ENCODE measurements around the gene SLC25A36. TPM values are rescaled to one million over a fixed set of nuclear protein-coding genes. Genes with fewer than 3 reads are reported as not detected.

The SLC25A36 gene
- total and polyA plus RNA-seq, 2 experiments from 2014 or later = 45.1 to 61.5 TPM

DNA sequence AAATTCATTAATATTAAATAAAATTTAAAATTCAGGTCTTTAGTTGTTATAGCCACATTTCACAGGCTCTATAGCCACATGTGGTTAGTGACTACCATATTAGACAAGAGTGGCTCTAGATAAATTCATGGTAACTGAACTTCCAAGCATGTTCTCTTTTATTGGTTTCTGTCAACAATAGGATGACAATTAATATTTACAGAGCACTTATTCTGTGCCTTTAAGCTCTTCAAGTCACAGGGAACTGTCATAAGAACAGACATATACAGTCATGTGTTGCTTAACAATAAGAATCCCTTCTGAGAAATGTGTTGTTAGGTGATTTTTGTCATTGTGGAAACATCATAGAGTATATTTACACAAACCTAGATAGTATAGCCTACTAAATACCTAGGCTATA is 38.8 kb upstream of the SLC25A36 start:
- Histone ChIP-seq H2AFZ (no peak overlapping the region), H3K27ac (no peak overlapping the region)
- TF ChIP-seq EZH2 (IDR thresholded peaks at IDR 0.05; ENCODE audit: insufficient read depth, poor library complexity, severe bottlenecking) (no peak), EZH2phosphoT487 (IDR thresholded peaks at IDR 0.05; ENCODE audit: insufficient read depth, low read depth) (no peak)

DNA sequence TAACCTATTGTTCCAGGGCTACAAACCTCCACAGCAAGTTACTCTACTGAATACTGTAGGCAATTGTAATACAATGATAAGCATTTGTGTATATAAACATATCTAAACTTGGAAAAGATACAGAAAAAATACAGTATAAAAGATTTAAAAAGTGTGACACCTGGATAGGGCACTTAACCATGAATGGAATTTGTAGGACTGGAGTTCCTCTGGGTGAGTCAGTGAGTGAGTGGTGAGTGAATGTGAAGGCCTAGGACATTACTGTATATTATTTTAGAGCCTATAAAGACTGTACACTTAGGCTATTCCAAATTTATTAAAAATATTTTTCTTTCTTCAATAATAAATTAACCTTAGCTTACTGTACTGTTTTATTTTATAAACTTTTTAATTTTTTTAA is 38.4 kb upstream of the SLC25A36 start:
- Histone ChIP-seq H3K36me3 (ENCODE audit: low read depth) (no peaks in the 10 kb centered on the region), H3K27me3 (replicated peaks; ENCODE audit: insufficient read depth) (0 out of 2 replicates have a peak, but pooled peaks cover 5% of the 10 kb centered on the region), H3K9me2 (ENCODE audit: insufficient read depth) (no peaks in the 10 kb centered on the region), H3K9me3 (ENCODE audit: low read depth) (no peaks in the 10 kb centered on the region), H3F3A (ENCODE audit: insufficient read depth) (0 out of 2 replicates have a peak, but pooled peaks cover 9% of the 10 kb centered on the region), H3K4me1 (ENCODE audit: insufficient read depth) (peaks cover 6% of the 10 kb centered on the region), H3K4me2 (ENCODE audit: unreplicated experiment) (no peak overlapping the region), H3K27ac (no peak overlapping the region), H3K4me3 (no peak overlapping the region), H3K79me2 (ENCODE audit: insufficient read depth) (no peaks in the 10 kb centered on the region), H2AFZ (no peak overlapping the region), H4K20me1 (ENCODE audit: insufficient read depth) (no peaks in the 10 kb centered on the region), H3K9ac (no peak overlapping the region)
- DNase-seq = peak; percentile 24
- in situ Hi-C loops (cut with MboI) = no loop called here
- no peak for TF ChIP-seq EZH2 (IDR thresholded peaks at IDR 0.05; ENCODE audit: insufficient read depth, poor library complexity, severe bottlenecking)
- TF ChIP-seq EZH2phosphoT487 (IDR thresholded peaks at IDR 0.05; ENCODE audit: insufficient read depth, low read depth) = no peak

More for the DNA sequence above, 38.8 kb upstream of the SLC25A36 start:
- H3F3A ChIP-seq (ENCODE audit: insufficient read depth) = 0 out of 2 replicates have a peak, but pooled peaks cover 9% of the 10 kb centered on the region
- no peak overlapping the region for H3K4me3 ChIP-seq
- H3K36me3 ChIP-seq (ENCODE audit: low read depth) = no peaks in the 10 kb centered on the region
- H4K20me1 ChIP-seq (ENCODE audit: insufficient read depth) = no peaks in the 10 kb centered on the region
- H3K9me3 ChIP-seq (ENCODE audit: low read depth) = no peaks in the 10 kb centered on the region
- H3K9me2 ChIP-seq (ENCODE audit: insufficient read depth) = no peaks in the 10 kb centered on the region
- peaks cover 6% of the 10 kb centered on the region for H3K4me1 ChIP-seq (ENCODE audit: insufficient read depth)
- in situ Hi-C loops (cut with MboI) = no loop called here
- no peak for DNase-seq
- H3K4me2 ChIP-seq (ENCODE audit: unreplicated experiment) = no peak overlapping the region
- no peaks in the 10 kb centered on the region for H3K79me2 ChIP-seq (ENCODE audit: insufficient read depth)
- 0 out of 2 replicates have a peak, but pooled peaks cover 5% of the 10 kb centered on the region for H3K27me3 ChIP-seq (replicated peaks; ENCODE audit: insufficient read depth)
- H3K9ac ChIP-seq = no peak overlapping the region

DNA sequence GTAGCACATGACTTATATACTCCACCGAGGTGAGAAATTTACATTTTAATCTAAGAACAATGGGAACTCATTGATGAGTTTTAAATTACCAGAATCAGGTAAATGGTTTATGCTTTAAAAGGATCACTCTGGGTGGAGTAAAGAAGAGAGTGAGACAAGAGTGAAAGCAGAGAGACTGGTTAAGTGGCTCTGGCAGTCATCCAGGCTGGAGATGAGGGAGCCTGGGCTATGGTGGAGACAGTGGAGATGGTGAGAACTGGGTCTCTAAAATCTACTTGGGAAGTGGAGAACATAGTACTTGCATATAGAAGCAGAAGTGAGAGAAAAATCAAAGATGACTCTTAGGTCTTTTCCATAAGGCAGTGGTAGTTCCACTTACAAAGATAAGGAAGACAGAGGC is 37.1 kb upstream of the SLC25A36 start:
- in situ Hi-C loops (cut with MboI) = no loop called here
- TF ChIP-seq EZH2 (IDR thresholded peaks at IDR 0.05; ENCODE audit: insufficient read depth, poor library complexity, severe bottlenecking) = no peak
- no peak for TF ChIP-seq EZH2phosphoT487 (IDR thresholded peaks at IDR 0.05; ENCODE audit: insufficient read depth, low read depth)

DNA sequence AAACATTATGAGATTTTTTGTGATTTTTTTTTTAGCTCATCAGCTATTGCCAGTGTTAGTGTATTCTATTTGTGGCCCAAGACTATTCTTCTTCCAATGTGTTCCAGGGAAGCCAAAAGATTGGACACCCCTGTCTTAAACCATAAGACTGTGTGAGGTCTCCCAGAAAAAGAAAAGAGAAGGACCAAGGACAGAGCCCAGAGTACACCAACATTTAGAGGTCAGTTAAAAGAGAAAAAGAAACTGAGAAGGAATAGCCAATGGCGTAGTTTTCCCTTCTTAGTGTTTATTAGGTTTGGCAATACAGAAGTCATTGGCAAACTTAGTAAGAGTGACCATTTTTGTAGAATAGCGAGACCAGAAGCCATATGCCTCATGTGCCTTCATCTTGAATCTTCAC is 36.1 kb upstream of the SLC25A36 start:
- Histone ChIP-seq H3F3A (ENCODE audit: insufficient read depth) (no peaks in the 10 kb centered on the region), H3K4me3 (no peak overlapping the region), H2AFZ (no peak overlapping the region), H4K20me1 (ENCODE audit: insufficient read depth) (no peaks in the 10 kb centered on the region), H3K36me3 (ENCODE audit: low read depth) (no peaks in the 10 kb centered on the region), H3K4me2 (ENCODE audit: unreplicated experiment) (no peak overlapping the region), H3K27ac (no peak overlapping the region), H3K9ac (no peak overlapping the region), H3K27me3 (replicated peaks; ENCODE audit: insufficient read depth) (0 out of 2 replicates have a peak, but pooled peaks cover 5% of the 10 kb centered on the region), H3K9me2 (ENCODE audit: insufficient read depth) (no peaks in the 10 kb centered on the region), H3K9me3 (ENCODE audit: low read depth) (no peaks in the 10 kb centered on the region), H3K79me2 (ENCODE audit: insufficient read depth) (no peaks in the 10 kb centered on the region), H3K4me1 (ENCODE audit: insufficient read depth) (no peaks in the 10 kb centered on the region)
- 46 to 64% methylated on average over 2 of the region's 2 CpGs for WGBS, 2 experiments (ENCODE audit: low coverage in 1 of 2, low lambda C conversion rate in 2 of 2, missing lambda C conversion rate in 2 of 2)
- in situ Hi-C loops (cut with MboI) = no loop called here
- TF ChIP-seq EZH2 (IDR thresholded peaks at IDR 0.05; ENCODE audit: insufficient read depth, poor library complexity, severe bottlenecking) (no peak), EZH2phosphoT487 (IDR thresholded peaks at IDR 0.05; ENCODE audit: insufficient read depth, low read depth) (no peak)
- DNase-seq = peak; percentile 9

More for the DNA sequence above, 37.1 kb upstream of the SLC25A36 start:
- H3K4me1 ChIP-seq (ENCODE audit: insufficient read depth) = no peaks in the 10 kb centered on the region
- 0 out of 2 replicates have a peak, but pooled peaks cover 5% of the 10 kb centered on the region for H3K27me3 ChIP-seq (replicated peaks; ENCODE audit: insufficient read depth)
- no peaks in the 10 kb centered on the region for H3F3A ChIP-seq (ENCODE audit: insufficient read depth)
- no peak for DNase-seq
- no peak overlapping the region for H2AFZ ChIP-seq
- WGBS, 2 experiments (ENCODE audit: low coverage in 1 of 2, low lambda C conversion rate in 2 of 2, missing lambda C conversion rate in 2 of 2) = 24 to 39% methylated on average over 1 of the region's 1 CpG
- no peak overlapping the region for H3K9ac ChIP-seq
- H3K27ac ChIP-seq = no peak overlapping the region
- H3K36me3 ChIP-seq (ENCODE audit: low read depth) = no peaks in the 10 kb centered on the region
- H4K20me1 ChIP-seq (ENCODE audit: insufficient read depth) = no peaks in the 10 kb centered on the region
- H3K9me2 ChIP-seq (ENCODE audit: insufficient read depth) = no peaks in the 10 kb centered on the region
- H3K9me3 ChIP-seq (ENCODE audit: low read depth) = no peaks in the 10 kb centered on the region
- H3K79me2 ChIP-seq (ENCODE audit: insufficient read depth) = no peaks in the 10 kb centered on the region
- H3K4me2 ChIP-seq (ENCODE audit: unreplicated experiment) = no peak overlapping the region
- H3K4me3 ChIP-seq = no peak overlapping the region

DNA sequence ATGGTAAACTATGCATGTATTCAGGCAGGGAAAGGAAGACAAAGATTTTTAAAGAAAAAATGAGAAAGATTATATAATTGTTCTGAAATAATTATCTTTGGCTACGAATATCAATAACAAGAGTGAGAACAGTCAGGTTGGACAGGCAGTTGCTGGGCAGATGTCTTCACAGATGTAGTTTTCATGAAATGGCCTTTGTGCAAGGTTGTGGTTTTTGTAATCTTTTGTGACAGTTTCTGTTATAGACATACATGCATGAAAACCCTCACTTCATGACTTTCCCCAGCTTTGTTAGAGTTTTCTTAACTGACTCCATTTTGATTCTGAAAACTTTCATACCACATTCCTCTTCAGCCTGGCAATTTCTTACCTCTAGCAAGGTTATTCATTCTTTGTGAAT is 34.9 kb upstream of the SLC25A36 start:
- Histone ChIP-seq H3K4me3 (no peak overlapping the region), H3K9ac (no peak overlapping the region), H3K36me3 (ENCODE audit: low read depth) (no peaks in the 10 kb centered on the region), H3K79me2 (ENCODE audit: insufficient read depth) (no peaks in the 10 kb centered on the region), H3K27ac (no peak overlapping the region), H4K20me1 (ENCODE audit: insufficient read depth) (no peaks in the 10 kb centered on the region), H3K9me2 (ENCODE audit: insufficient read depth) (no peaks in the 10 kb centered on the region), H3K27me3 (replicated peaks; ENCODE audit: insufficient read depth) (0 out of 2 replicates have a peak, but pooled peaks cover 5% of the 10 kb centered on the region), H3K4me1 (ENCODE audit: insufficient read depth) (no peaks in the 10 kb centered on the region), H3F3A (ENCODE audit: insufficient read depth) (no peaks in the 10 kb centered on the region), H3K9me3 (ENCODE audit: low read depth) (no peaks in the 10 kb centered on the region), H3K4me2 (ENCODE audit: unreplicated experiment) (no peak overlapping the region), H2AFZ (no peak overlapping the region)
- 11 to 20% methylated on average over 1 of the region's 1 CpG for WGBS, 2 experiments (ENCODE audit: low coverage in 1 of 2, low lambda C conversion rate in 2 of 2, missing lambda C conversion rate in 2 of 2)
- no peak for DNase-seq
- in situ Hi-C loops (cut with MboI) = no loop called here
- TF ChIP-seq EZH2phosphoT487 (IDR thresholded peaks at IDR 0.05; ENCODE audit: insufficient read depth, low read depth) (no peak), EZH2 (IDR thresholded peaks at IDR 0.05; ENCODE audit: insufficient read depth, poor library complexity, severe bottlenecking) (no peak)

All from GM23248 (cell line).